ENCODE results near the gene ADRA2C.

DNA sequence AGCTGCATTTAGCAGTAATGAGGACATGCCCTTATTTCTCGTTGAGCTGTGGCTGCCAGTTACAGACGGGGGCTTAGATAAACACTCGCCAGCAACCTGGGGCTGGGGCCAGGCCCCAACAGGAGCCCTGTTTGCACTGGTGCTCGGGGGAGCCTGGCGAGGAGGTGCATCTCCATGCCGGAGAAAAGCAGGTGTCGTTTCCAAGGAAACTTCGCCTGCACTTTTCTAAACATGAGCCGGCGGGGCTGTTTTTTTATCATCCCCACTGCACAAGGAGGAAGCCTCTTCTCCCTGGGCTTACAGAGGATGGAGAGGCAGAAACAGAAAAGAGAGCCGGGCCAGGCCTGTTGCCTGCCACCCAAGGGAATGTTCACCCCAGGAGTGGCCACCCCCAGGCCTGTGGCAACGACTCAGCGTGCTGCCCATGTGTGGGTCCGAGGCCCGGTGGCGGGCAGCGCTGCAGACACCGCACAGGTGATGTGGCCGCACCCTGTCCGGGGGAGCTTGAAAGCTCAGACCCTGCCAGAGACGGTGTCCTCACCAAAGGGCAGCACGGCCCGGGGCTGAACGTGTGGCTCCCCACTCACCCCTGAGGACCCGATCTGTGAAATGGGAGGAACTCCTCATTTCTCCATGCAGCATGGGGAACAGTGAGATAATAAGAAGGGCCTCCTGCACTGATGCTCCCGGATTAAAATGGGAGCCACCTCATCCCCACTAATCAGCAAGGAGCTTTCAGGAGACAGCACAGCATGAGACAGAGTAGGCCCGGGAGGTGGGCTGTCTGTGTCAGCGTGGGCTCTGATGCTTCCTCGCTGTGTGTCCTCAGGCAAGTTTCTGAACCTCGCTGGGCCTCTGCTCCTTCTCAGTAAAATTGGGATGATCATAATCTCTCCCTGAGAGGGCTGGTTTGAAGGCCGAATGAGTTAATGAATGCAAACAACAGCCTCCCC, 33.8 kb upstream of the ADRA2C start:
- TF ChIP-seq, protein P1, sequence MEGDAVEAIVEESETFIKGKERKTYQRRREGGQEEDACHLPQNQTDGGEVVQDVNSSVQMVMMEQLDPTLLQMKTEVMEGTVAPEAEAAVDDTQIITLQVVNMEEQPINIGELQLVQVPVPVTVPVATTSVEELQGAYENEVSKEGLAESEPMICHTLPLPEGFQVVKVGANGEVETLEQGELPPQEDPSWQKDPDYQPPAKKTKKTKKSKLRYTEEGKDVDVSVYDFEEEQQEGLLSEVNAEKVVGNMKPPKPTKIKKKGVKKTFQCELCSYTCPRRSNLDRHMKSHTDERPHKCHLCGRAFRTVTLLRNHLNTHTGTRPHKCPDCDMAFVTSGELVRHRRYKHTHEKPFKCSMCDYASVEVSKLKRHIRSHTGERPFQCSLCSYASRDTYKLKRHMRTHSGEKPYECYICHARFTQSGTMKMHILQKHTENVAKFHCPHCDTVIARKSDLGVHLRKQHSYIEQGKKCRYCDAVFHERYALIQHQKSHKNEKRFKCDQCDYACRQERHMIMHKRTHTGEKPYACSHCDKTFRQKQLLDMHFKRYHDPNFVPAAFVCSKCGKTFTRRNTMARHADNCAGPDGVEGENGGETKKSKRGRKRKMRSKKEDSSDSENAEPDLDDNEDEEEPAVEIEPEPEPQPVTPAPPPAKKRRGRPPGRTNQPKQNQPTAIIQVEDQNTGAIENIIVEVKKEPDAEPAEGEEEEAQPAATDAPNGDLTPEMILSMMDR (IDR thresholded peaks at IDR 0.05; ENCODE audit: low read depth, low read length), result no peak
- no peak for TF ChIP-seq EZH2phosphoT487 (IDR thresholded peaks at IDR 0.05; ENCODE audit: low read depth)
